SK-N-SH treated with all-trans-retinoic acid at 6 μM for 48 hours (cell line): Measurements from ENCODE around the gene HIGD2A.

Source experiments
- RARB ChIP-seq: fragments of 250-450 bp; sonication (Bioruptor Pico); IDR thresholded peaks from 2 replicates; pipeline ENCODE4 v1.8.0; 2021; ENCODE audit warnings: mild to moderate bottlenecking, moderate library complexity
- ZC3H10 ChIP-seq: fragments of 250-450 bp; sonication (Bioruptor Pico); IDR thresholded peaks from 2 replicates; pipeline ENCODE4 v1.5.1; 2021; ENCODE audit warnings: mild to moderate bottlenecking, moderate library complexity
- ZFP30 ChIP-seq: fragments of 450-650 bp; formaldehyde crosslinking; IDR thresholded peaks from 2 replicates; pipeline ENCODE4 v1.5.0; 2022; ENCODE audit warnings: mild to moderate bottlenecking, moderate library complexity

DNA sequence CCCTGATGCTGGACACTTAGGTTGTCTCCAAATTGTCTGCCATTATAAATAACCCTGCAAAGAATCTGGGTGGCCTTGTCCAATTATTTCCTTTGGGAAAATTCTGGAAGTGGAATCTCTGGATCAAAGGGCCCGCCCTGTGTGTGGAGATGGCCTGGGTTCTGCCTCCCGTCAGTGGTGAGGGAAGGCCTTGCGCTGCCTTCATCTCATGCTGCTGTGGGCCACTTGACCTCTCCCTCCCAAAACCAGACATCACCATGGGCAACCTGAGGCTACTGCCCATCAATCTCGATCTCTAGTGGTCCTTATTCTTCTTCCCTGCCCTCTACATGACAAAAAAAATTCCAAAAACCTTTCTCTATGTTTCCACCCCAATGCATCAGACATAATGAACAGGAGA lies 21.2 kb downstream of the HIGD2A start:
- TF ChIP-seq ZC3H10 (CRISPR knock-in tag) (no peak), ZFP30 (CRISPR knock-in tag) (no peak), RARB (no peak)
